AG04450 (cell line): ENCODE measurements around the gene TWIST1. TPM values are rescaled to one million over a fixed set of nuclear protein-coding genes. Genes with fewer than 3 reads are reported as not detected.
A peak's percentile ranks its signal among the peaks of the same experiment; 100 is the strongest.

ENCODE experiments used
- CTCF ChIA-PET: fragments of 300-600, 350-600 bp; formaldehyde crosslinking; extraction: SDS; loops from one replicate; lab custom pipeline; 2022; ENCODE audit warnings: antibody characterized with exemption, inconsistent platforms; lab: Charles Lee
- POLR2A ChIA-PET: fragments of 350-600 bp; formaldehyde crosslinking; extraction: SDS; loops from one replicate; lab custom pipeline; 2021; ENCODE audit warnings: antibody characterized with exemption, inconsistent platforms; lab: Yijun Ruan, JAX
- DNase-seq: peaks from one replicate; pipeline ENCODE4 v3.0.0-alpha.2; 2011; ENCODE audit warnings: low read depth, low spot score
- H3K27ac ChIP-seq: one replicate; pipeline ENCODE4 v1.5.1; 2012; ENCODE audit warnings: low read depth, low read length, control low read depth
- H3K27me3 ChIP-seq: one replicate; pipeline ENCODE4 v1.6.0; 2012; ENCODE audit warnings: low read length; ENCODE audit not compliant: control insufficient read depth, insufficient read depth
- H3K4me3 ChIP-seq: 2 replicates; pipeline ENCODE4 v1.5.1; 2011; ENCODE audit warnings: mild to moderate bottlenecking, low read depth, low read length, control low read depth
- H3K9me3 ChIP-seq: 2 replicates; pipeline ENCODE4 v1.5.1; 2012; ENCODE audit warnings: low read length; ENCODE audit not compliant: control insufficient read depth, insufficient read depth
- polyA plus RNA-seq: library from polyadenylated mRNA; depleted of rRNA; stranded (reverse); fragments of >200 nt; gene quantifications from 2 replicates; pipeline ENCODE4 v1.2.3, GENCODE V29; 2011
- TF ChIP-seq, protein P1 (sequence below): IDR thresholded peaks from 2 replicates; pipeline ENCODE4 v1.5.1; 2011; ENCODE audit warnings: low read depth, low read length, control low read depth, inconsistent platforms

The TWIST1 gene
- polyA plus RNA-seq, 1 experiment: 19.4 TPM

DNA sequence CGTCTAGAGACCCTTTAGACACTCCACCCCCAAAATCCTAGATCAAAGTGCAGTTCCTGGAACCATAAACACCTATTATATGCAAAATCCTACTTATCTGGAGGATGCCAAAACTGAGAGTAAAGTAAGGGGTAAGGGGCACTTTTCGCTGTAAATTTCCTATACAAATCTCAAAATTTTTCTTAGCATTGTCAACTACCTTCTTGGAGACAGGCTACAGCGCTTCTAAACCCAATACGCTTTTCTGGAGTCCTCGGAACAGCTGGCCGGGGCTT lies 10.4 kb downstream of the TWIST1 start:
- Histone ChIP-seq H3K9me3 (no peaks in the 10 kb centered on the region), H3K27ac (peak overlapping the region; percentile 75), H3K4me3 (peak overlapping the region; percentile 65), H3K27me3 (no peaks in the 10 kb centered on the region)
- TF ChIP-seq, protein P1, sequence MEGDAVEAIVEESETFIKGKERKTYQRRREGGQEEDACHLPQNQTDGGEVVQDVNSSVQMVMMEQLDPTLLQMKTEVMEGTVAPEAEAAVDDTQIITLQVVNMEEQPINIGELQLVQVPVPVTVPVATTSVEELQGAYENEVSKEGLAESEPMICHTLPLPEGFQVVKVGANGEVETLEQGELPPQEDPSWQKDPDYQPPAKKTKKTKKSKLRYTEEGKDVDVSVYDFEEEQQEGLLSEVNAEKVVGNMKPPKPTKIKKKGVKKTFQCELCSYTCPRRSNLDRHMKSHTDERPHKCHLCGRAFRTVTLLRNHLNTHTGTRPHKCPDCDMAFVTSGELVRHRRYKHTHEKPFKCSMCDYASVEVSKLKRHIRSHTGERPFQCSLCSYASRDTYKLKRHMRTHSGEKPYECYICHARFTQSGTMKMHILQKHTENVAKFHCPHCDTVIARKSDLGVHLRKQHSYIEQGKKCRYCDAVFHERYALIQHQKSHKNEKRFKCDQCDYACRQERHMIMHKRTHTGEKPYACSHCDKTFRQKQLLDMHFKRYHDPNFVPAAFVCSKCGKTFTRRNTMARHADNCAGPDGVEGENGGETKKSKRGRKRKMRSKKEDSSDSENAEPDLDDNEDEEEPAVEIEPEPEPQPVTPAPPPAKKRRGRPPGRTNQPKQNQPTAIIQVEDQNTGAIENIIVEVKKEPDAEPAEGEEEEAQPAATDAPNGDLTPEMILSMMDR: no peak
- CTCF ChIA-PET: interaction anchor here (1.0 to 3.2 kb wide), 2 partner anchors 335 to 414 kb away, joined by 3 to 11 read pairs; no protein-coding TSS in a partner anchor
- POLR2A ChIA-PET: interaction anchor here (2.0 kb wide), 1 partner anchor 11 kb away, joined by 6 read pairs; the partner anchor contains the start of gene TWIST1
- no peak for DNase-seq

DNA sequence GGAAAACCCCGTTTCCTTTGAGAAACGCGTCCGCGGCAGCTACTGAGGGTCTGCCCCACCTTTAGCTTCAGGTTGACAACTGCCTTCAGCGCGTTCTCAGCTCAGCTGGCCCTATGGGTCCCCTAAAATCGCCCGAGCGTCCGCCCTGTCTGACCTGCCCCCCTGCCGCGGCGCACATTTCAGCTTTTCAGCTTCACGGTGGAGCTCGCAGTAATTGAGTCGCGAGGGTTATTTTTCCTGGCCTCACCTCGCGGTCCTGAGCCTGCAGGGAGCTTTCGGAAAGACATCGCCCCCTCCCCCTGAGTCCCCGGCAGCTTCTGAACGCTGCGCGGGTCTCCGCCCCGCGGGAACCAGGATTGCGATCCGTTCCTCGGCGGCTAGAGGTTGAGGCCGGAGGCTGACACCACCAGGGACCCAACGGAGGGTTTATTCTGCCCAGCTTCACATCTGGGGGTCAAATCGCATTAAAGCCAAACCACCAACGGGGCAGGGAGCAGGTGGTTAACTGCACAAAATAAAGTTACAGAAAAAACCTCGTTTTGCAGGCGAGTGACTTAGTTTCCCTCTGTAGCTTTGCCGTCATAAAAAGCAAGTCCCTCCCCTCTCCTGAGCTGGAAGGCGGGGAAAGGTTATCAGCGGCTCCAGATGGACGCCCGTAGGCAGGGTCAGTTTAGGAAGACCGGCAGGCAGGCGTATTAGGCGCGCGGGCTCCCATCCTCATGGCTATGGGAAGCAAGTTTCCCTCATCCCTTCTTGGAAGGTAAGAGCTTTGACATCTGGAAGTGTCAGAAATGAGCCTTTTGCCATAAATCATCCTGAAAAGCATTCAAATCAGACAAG lies 11.0 kb downstream of the TWIST1 start:
- DNase-seq: no peak
- Histone ChIP-seq H3K27ac (no peak overlapping the region), H3K9me3 (no peaks in the 10 kb centered on the region), H3K27me3 (no peaks in the 10 kb centered on the region), H3K4me3 (peak overlapping the region; percentile 65)
- TF ChIP-seq, protein P1: no peak
- CTCF ChIA-PET: interaction anchor here (0.8 to 3.2 kb wide), 5 partner anchors 16 to 516 kb away, joined by 3 to 11 read pairs (median 7); no protein-coding TSS in a partner anchor
- POLR2A ChIA-PET: interaction anchor here (2.0 kb wide), 1 partner anchor 11 kb away, joined by 6 read pairs; the partner anchor contains the start of gene TWIST1

DNA sequence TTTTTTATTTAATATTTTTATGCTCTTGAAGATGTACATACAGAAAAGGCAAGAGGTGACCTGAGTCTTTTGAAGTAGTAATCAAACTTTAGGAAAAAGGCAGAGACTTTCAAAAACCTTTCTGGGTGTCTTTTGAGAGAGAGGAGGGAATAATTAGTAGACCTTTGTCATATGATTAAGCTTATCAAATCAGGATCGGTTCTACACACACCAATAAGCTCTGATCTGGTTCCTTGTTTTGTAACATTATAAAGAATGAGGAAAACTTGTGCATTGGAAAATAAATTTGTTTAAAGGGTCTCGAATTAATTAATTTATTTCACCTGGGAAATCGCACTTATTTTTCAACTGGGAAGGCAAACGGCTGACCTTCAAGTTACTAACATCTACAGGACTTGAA lies 11.9 kb downstream of the TWIST1 start:
- ChIA-PET CTCF (interaction anchor here (1.0 to 3.2 kb wide), 5 partner anchors 8 to 515 kb away, joined by 3 to 11 read pairs (median 7); no protein-coding TSS in a partner anchor), POLR2A (no interaction called here)
- no peaks in the 10 kb centered on the region for H3K27me3 ChIP-seq
- no peak for DNase-seq
- H3K9me3 ChIP-seq: no peaks in the 10 kb centered on the region
- TF ChIP-seq, protein P1: no peak
- no peak overlapping the region for H3K4me3 ChIP-seq
- H3K27ac ChIP-seq: no peak overlapping the region

DNA sequence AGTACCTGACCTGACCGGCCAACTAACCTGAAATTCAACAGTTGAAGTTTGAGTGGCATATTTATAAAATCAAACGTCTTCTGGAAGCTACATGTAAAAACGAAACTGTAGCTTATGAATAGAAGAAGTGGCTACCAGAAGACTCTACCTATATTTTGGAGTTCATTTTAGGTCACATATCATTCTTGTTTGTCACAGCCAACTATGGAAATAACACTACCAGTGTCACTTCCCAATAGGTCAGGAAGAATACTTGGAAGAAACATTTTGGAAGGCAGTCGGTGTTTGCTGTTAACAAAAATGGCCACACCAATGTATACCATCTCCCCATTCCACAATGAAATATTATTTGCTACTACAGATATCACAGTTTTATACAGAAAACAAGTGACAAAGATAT lies 12.6 kb downstream of the TWIST1 start:
- no peak for DNase-seq
- ChIA-PET CTCF (interaction anchor here (1.0 to 3.2 kb wide), 5 partner anchors 9 to 515 kb away, joined by 3 to 11 read pairs (median 7); no protein-coding TSS in a partner anchor), POLR2A (no interaction called here)
- Histone ChIP-seq H3K9me3 (no peaks in the 10 kb centered on the region), H3K4me3 (no peak overlapping the region), H3K27ac (no peak overlapping the region), H3K27me3 (no peaks in the 10 kb centered on the region)
- TF ChIP-seq, protein P1: no peak

DNA sequence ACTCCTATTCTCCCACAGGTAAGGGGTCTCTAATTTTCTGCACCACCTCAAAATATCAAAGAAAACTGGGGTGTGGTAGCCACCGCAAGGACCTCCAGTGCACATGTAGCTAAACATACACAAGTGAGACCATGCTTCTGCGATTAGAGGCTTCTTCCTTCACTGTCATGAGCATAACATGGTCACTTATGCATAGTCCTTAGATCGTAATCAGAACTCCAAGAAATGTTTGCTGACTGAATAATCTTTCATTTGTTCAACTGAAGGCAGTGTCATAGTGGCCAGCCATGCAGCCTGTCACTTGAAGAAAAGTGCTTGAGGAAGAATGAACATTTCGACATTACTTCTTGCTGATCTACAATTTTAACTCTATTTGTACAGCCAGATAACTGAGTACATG lies 14.6 kb downstream of the TWIST1 start:
- CTCF ChIA-PET: interaction anchor here (1.3 kb wide), 2 partner anchors 340 to 436 kb away, joined by 3 to 4 read pairs; no protein-coding TSS in a partner anchor
- Histone ChIP-seq H3K9me3 (no peaks in the 10 kb centered on the region), H3K4me3 (no peak overlapping the region), H3K27me3 (no peaks in the 10 kb centered on the region), H3K27ac (no peak overlapping the region)
- POLR2A ChIA-PET: no interaction called here
- TF ChIP-seq, protein P1: no peak
- no peak for DNase-seq
